DND-41 (cell line): Measurements from ENCODE around the gene ADCY4.

Experiments
- CTCF ChIP-seq: IDR thresholded peaks from 2 replicates; pipeline ENCODE4 v1.5.1; 2012; ENCODE audit warnings: borderline replicate concordance, low read length, moderate library complexity, mild to moderate bottlenecking; ENCODE audit not compliant: poor library complexity, severe bottlenecking; ENCODE audit errors: extremely low read depth
- EZH2 ChIP-seq: IDR thresholded peaks from 3 replicates; pipeline ENCODE4 v1.6.1; 2012; ENCODE audit warnings: borderline replicate concordance, low read depth, mild to moderate bottlenecking, moderate library complexity, low read length, inconsistent platforms; ENCODE audit not compliant: severe bottlenecking

GRCh38 chr14:24274101-24274543 is 60.7 kb downstream of the ADCY4 start:
- TF ChIP-seq CTCF: no peak
- TF ChIP-seq EZH2: no peak
